Activated naive CD8-positive, alpha-beta T cell treated with anti-CD3 and anti-CD28 coated beads for 36 hours (primary cell): Measurements from ENCODE around the gene HSPG2. TPM values are rescaled to one million over a fixed set of nuclear protein-coding genes. Genes with fewer than 3 reads are reported as not detected.

Source experiments
- DNase-seq: peaks from one replicate; pipeline ENCODE4 v3.0.0; 2021
- H3K27ac Mint-ChIP-seq: one replicate; pipeline ENCODE4 v1.8.0; 2022; ENCODE audit warnings: mild to moderate bottlenecking, moderate library complexity, mixed read lengths
- H3K27me3 Mint-ChIP-seq: one replicate; pipeline ENCODE4 v1.8.0; 2022; ENCODE audit warnings: mild to moderate bottlenecking, mixed read lengths
- H3K36me3 Mint-ChIP-seq: one replicate; pipeline ENCODE4 v1.8.0; 2021; ENCODE audit warnings: mild to moderate bottlenecking, mixed read lengths
- H3K4me1 Mint-ChIP-seq: one replicate; pipeline ENCODE4 v1.8.0; 2021; ENCODE audit warnings: mixed read lengths
- H3K4me3 Mint-ChIP-seq: one replicate; pipeline ENCODE4 v1.8.0; 2022; ENCODE audit warnings: mild to moderate bottlenecking, moderate library complexity, mixed read lengths
- H3K9me3 Mint-ChIP-seq: one replicate; pipeline ENCODE4 v1.8.0; 2022; ENCODE audit warnings: mixed read lengths
- total RNA-seq, 2 experiments: library from RNA; stranded (reverse); gene quantifications; one replicate each; pipeline ENCODE4 v1.2.3, GENCODE V29; 2021

Gene HSPG2
- total RNA-seq, 2 experiments from 2014 or later, result 11.0 to 11.6 TPM

DNA sequence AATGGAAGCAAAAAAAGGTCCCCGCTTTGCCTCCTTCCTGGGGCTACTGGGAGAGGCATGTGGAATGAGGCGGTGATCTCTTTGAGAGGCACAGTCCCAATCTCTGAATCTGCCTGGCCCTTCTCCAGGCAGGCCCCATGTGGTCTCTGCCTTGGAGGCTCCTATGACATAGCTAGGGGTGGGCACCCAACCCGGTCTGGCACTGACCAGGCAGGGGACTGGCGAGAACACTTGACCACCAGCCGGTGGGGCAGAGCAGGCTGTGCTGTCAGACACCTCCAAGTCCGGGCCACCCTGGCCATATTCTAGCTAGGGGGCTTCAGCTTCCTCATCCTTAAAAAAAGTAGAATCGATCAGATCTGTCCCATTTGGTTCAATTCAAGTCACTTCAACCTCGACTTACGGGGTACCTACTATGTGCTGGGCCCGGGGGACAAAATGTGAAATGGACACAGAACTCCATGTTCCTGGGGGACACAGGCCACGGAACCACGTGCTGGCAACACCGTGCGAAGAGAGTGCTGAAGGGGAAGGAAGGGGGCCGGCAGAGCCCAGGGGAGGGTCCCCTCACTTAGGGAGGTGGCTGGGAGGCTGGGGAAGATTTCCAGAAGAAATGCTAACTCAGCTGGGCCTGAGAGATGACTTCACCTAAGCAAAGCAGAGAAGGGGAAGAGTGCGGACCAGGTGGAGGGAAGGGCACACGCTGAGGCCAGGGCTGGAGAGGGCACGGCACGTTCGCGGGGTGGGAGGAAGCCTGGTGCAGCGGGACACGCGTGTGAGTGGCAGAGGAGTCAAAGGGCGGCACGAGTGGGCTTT is 33.3 kb downstream of the HSPG2 start:
- Mint-ChIP-seq H3K9me3 (no peaks in the 10 kb centered on the region), H3K4me3 (no peak overlapping the region), H3K4me1 (peaks cover 16% of the 10 kb centered on the region), H3K36me3 (no peaks in the 10 kb centered on the region), H3K27ac (no peak overlapping the region), H3K27me3 (no peaks in the 10 kb centered on the region)
- no peak for DNase-seq

DNA sequence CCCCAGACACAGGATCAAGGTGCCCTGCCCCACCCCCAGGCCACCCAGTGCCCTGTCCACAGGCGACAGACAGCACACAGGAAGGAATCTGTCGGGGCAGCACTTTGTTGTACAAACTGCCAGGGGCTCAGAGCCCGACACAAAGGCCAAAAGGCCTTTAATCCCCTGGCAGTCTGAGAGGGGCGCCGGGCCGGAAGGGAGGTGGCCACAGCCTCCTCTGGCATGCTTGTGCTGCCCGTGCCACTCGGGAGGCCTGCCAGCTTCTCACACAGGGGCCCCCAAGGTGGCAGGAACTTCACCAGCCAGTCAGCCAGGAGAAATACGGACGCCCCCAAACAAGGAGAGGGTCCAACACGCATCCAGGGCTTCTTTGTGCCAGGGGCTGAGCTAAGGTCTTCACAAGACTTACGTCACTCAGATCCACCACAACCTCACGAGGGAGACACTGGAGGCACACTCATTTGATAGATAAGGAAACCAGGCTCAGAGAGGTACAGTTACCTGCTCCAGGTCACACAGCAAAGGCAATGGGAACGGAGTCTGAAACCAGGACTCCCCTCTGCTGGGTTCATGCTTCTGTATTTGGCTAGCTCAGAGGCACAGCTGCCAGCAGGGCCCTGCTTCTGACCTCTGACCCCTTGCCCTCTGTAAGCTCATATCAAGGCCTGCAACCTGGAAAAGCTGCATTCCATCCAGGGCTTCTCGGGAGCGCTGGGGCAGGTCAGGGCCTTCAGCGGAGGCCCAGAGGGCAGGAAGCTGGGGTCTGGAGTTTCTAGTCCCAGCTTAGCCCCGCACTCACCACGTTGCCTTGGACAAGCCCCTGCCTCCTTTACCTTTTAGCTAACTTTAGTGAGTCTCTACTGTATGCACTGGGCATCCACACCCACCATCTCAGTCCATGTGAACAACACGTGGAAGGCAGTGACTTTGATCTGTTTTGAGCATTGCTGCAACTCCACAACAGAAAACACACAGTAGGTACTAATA is 34.8 kb downstream of the HSPG2 start:
- Mint-ChIP-seq H3K4me1 (peaks cover 13% of the 10 kb centered on the region), H3K27ac (no peak overlapping the region), H3K36me3 (no peaks in the 10 kb centered on the region), H3K4me3 (no peak overlapping the region), H3K9me3 (no peaks in the 10 kb centered on the region), H3K27me3 (no peaks in the 10 kb centered on the region)
- DNase-seq, result no peak

DNA sequence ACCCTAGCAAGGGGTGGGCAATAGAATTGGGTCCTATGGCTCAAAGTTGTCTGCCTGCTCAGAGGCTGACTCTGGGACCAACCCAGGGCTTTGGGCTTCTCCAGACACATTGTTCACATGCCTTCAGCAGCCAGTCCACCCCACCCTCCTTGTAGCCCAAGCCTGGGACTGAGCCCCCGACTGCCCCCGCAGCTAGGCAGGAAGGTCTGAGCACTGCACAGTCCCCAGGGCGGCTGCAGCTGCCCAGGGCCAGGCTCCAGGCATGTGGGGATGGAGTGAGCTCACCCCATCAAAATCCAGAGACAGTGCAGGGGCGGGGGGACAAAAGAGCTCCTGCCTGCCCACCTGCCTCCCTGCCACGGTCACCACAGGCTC is 35.6 kb downstream of the HSPG2 start:
- Mint-ChIP-seq H3K27me3 (no peaks in the 10 kb centered on the region), H3K36me3 (no peaks in the 10 kb centered on the region), H3K4me1 (peaks cover 13% of the 10 kb centered on the region), H3K9me3 (no peaks in the 10 kb centered on the region), H3K4me3 (no peak overlapping the region), H3K27ac (no peak overlapping the region)
- DNase-seq, result no peak

GRCh38 chr1:21900766-21901472 is 36.2 kb downstream of the HSPG2 start:
- no peak overlapping the region for H3K27ac Mint-ChIP-seq
- no peaks in the 10 kb centered on the region for H3K36me3 Mint-ChIP-seq
- no peak overlapping the region for H3K4me3 Mint-ChIP-seq
- no peak for DNase-seq
- peaks cover 13% of the 10 kb centered on the region for H3K4me1 Mint-ChIP-seq
- H3K27me3 Mint-ChIP-seq, result no peaks in the 10 kb centered on the region
- H3K9me3 Mint-ChIP-seq, result no peaks in the 10 kb centered on the region

- Mint-ChIP-seq H3K4me1 (peaks cover 9% of the 10 kb centered on the region), H3K36me3 (no peaks in the 10 kb centered on the region), H3K9me3 (no peaks in the 10 kb centered on the region), H3K27me3 (no peaks in the 10 kb centered on the region), H3K27ac (no peak overlapping the region), H3K4me3 (no peak overlapping the region)
- no peak for DNase-seq
These were observed 37.1 kb downstream of the HSPG2 start for GRCh38 chr1:21899987-21900386.

- Mint-ChIP-seq H3K27me3 (no peaks in the 10 kb centered on the region), H3K9me3 (no peaks in the 10 kb centered on the region), H3K4me1 (peaks cover 5% of the 10 kb centered on the region), H3K36me3 (no peaks in the 10 kb centered on the region), H3K4me3 (no peak overlapping the region), H3K27ac (no peak overlapping the region)
- DNase-seq, result no peak
These were observed 37.8 kb downstream of the HSPG2 start for GRCh38 chr1:21899267-21899810.

- Mint-ChIP-seq H3K27ac (no peak overlapping the region), H3K27me3 (no peaks in the 10 kb centered on the region), H3K36me3 (no peaks in the 10 kb centered on the region), H3K4me1 (peaks cover 5% of the 10 kb centered on the region), H3K9me3 (no peaks in the 10 kb centered on the region), H3K4me3 (no peak overlapping the region)
- DNase-seq, result no peak
These were observed 38.5 kb downstream of the HSPG2 start for GRCh38 chr1:21898326-21899200.

- H3K27ac Mint-ChIP-seq, result no peak overlapping the region
- no peaks in the 10 kb centered on the region for H3K27me3 Mint-ChIP-seq
- no peak overlapping the region for H3K4me3 Mint-ChIP-seq
These were observed 39.3 kb downstream of the HSPG2 start for GRCh38 chr1:21897844-21898243.

DNA sequence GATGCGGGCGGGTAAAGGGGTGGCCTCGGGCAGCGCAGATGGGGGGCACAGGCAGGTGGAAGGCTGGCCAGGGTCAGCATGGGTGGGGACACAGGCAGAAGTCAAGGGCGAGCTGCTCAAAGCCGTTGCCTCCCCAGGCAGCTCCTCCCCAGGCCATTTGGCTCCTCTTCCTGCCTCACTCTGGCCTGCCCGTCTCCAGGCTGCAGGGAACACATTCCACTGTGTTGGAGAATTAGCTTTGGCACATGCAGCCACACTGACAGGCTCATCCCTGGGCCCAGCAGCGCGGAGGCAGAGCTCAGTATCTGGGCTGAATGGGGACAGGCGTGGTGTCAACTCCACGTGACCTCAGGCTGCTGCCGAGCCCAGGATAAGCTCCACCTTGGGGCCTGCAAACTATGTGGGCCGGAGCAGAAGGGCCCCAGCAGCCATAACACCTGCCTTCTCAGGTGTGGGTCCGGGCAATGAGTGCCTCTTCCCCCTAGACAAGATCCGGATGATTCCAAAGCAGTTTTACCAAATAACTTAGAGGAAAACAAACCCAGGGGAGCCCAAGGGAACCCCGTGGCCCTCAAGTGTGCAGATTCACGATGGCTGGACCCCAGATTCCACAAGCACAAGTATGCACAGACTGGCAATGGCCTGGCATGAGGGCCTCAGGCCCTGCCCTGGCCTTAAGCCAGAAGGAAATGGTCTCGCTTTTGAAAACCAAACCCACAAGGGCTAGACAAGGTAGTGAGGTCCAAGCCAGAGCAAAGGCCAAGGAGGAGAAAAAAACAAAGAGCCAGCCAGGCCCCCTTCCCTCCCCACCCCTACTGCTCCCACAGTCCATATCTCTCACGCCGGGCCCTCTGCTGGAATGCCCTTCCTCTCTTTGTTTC is 40.2 kb downstream of the HSPG2 start:
- DNase-seq, result no peak
- Mint-ChIP-seq H3K4me1 (peaks cover 2% of the 10 kb centered on the region), H3K9me3 (no peaks in the 10 kb centered on the region), H3K4me3 (no peak overlapping the region), H3K36me3 (no peaks in the 10 kb centered on the region), H3K27me3 (no peaks in the 10 kb centered on the region), H3K27ac (no peak overlapping the region)

More at GRCh38 chr1:21897844-21898243, 39.3 kb downstream of the HSPG2 start:
- no peaks in the 10 kb centered on the region for H3K9me3 Mint-ChIP-seq
- H3K36me3 Mint-ChIP-seq, result no peaks in the 10 kb centered on the region
- peaks cover 3% of the 10 kb centered on the region for H3K4me1 Mint-ChIP-seq
- DNase-seq, result no peak

DNA sequence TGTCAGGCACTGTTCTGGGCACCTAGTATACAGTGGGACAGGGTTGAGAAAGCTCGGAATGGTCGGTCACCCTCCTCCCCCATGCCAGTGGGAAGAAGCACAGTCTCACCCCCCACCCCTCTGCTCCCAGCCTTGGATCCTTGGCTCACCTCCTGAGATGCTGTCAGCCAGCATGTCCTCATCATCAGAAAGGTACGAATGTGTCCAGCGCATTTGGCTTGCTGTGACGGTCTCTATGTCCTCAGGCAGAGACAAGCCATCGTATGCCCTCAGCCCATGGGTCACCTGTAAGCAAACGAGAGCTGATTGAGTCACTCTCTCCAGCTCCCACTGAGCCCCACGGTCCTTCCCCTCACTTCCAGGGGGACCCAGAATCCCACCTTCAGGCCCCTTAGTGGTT is 41.1 kb downstream of the HSPG2 start:
- Mint-ChIP-seq H3K27me3 (no peaks in the 10 kb centered on the region), H3K4me1 (no peaks in the 10 kb centered on the region), H3K27ac (no peak overlapping the region)

DNA sequence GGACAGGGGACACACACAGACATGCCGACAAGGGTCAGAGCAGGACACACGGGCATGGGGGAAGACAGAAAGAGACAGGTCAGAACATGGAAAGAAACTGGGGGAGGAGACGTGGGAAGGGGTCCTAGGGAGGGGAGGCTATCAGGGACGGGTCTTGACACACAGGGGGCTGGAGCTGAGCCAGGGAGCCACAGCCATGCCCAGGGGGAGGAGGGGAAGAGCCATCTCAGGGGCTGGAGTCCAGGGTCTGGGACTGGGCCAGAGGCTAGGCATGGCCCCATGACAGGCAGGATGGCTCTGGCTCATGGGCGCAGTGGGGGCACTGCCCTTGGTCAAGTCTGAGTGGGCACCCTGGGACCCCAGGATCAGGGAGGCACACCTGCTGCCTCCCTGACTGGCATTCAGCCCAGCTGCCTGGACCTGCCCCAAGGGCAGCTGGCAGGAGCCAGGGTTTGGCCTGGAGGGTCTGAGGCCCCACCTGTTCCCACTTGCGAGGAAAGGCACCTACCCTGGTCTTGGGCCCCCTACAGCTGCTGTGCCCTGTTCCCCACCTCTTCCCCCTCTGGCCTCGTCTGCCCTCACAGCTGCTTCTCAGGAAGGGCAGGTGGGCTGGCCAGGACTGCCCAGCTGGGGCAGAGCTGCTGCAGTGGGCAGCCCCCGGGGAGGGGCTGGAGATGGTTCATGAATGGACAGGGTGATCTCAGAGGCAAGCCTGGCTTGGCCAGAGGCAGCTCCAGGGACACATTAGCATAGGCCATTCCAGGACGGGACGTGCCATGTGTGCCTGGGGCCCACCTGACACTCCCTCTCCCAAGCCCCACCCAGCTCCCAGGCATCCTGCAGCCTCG is 42.9 kb downstream of the HSPG2 start:
- H3K4me1 Mint-ChIP-seq, result no peaks in the 10 kb centered on the region
- H3K27me3 Mint-ChIP-seq, result no peaks in the 10 kb centered on the region
- no peak overlapping the region for H3K4me3 Mint-ChIP-seq
- no peaks in the 10 kb centered on the region for H3K36me3 Mint-ChIP-seq
- no peak overlapping the region for H3K27ac Mint-ChIP-seq
- DNase-seq, result no peak
- no peaks in the 10 kb centered on the region for H3K9me3 Mint-ChIP-seq

More for the DNA sequence above, 41.1 kb downstream of the HSPG2 start:
- DNase-seq, result no peak
- no peaks in the 10 kb centered on the region for H3K36me3 Mint-ChIP-seq
- no peaks in the 10 kb centered on the region for H3K9me3 Mint-ChIP-seq
- no peak overlapping the region for H3K4me3 Mint-ChIP-seq

DNA sequence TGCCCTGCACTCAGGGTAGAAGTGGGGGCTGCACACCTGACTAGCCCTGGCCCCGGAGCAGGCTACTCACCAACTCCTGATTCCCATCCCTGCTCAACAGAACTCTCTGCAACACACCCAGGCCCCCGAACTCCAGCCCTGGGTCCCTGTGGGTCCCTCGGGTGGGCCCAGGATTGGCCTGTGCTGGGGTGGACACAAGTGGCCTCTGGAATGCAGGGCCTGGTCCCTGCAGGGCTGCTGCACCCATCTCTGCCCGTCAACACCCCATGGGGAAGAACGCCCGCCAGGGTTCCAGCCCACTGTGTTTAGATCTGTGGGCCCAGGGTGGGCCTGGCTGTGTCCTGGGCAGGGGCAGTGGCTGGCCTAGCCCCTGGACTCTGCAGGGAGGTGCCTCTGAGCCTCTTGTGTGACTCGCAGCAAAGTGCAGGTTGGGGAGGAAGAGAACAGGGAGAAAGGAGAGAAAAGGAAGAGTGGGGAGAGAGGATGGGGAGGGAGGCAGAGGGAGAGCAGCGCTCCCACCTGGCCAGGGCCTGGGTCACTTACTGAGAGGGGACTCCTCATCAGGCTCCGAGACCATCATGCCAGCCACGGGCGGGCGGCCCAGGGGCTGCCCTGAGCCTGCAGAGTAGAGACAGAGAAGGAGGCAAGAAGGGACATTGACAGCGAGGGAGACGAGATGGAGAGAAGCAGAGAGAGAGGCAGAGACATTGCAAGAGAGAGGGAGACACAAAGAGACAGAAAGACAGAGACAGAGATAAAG is 43.9 kb downstream of the HSPG2 start:
- no peaks in the 10 kb centered on the region for H3K9me3 Mint-ChIP-seq
- no peaks in the 10 kb centered on the region for H3K36me3 Mint-ChIP-seq
- no peaks in the 10 kb centered on the region for H3K4me1 Mint-ChIP-seq
- H3K27ac Mint-ChIP-seq, result no peak overlapping the region
- DNase-seq, result no peak
- H3K27me3 Mint-ChIP-seq, result no peaks in the 10 kb centered on the region
- H3K4me3 Mint-ChIP-seq, result no peak overlapping the region
